Natural killer cell (primary cell): ENCODE results near the gene PDE9A. TPM values are rescaled to one million over a fixed set of nuclear protein-coding genes. Genes with fewer than 3 reads are reported as not detected.

ENCODE experiments used
- ATAC-seq, 3 donors: fragments of 150-1000 bp in 2 of 3; fragments of 200-7000 bp in 1 of 3; cut with Tn5 transposase; 1 replicate in 1 of 3; 2 replicates in 2 of 3; pipeline ENCODE4 v1.10.0; 2021; ENCODE audit warnings: mild to moderate bottlenecking in 2 of 3, moderate library complexity in 2 of 3
- DNase-seq, 2 donors: peaks; one replicate each; pipeline versions ENCODE4 v3.0.0 to v3.0.0-alpha.2; 2013 to 2021; ENCODE audit warnings: mixed read lengths in 1 of 2
- H3K27ac ChIP-seq: one replicate; pipeline ENCODE4 v1.5.1; 2013; ENCODE audit warnings: mild to moderate bottlenecking, low read length
- H3K27me3 ChIP-seq: one replicate; pipeline ENCODE4 v1.6.1; 2013; ENCODE audit warnings: low read length; ENCODE audit not compliant: control insufficient read depth, insufficient read depth
- H3K36me3 ChIP-seq: one replicate; pipeline ENCODE4 v1.6.1; 2013; ENCODE audit warnings: low read length; ENCODE audit not compliant: control insufficient read depth, insufficient read depth
- H3K4me1 ChIP-seq: one replicate; pipeline ENCODE4 v1.6.1; 2013; ENCODE audit warnings: low read length; ENCODE audit not compliant: control insufficient read depth, insufficient read depth
- H3K4me3 ChIP-seq: one replicate; pipeline ENCODE4 v1.5.1; 2013; ENCODE audit warnings: low read length
- H3K9me3 ChIP-seq: one replicate; pipeline ENCODE4 v1.6.1; 2013; ENCODE audit warnings: low read length; ENCODE audit not compliant: control insufficient read depth, insufficient read depth
- H3K27ac Mint-ChIP-seq, 2 donors: one replicate each; pipeline ENCODE4 v1.8.0; 2022; ENCODE audit warnings: mild to moderate bottlenecking in 2 of 2, mixed read lengths in 2 of 2, moderate library complexity in 1 of 2
- H3K27me3 Mint-ChIP-seq, 2 donors: one replicate each; pipeline ENCODE4 v1.8.0; 2022; ENCODE audit warnings: low read depth in 2 of 2, mixed read lengths in 2 of 2
- H3K36me3 Mint-ChIP-seq: one replicate; pipeline ENCODE4 v1.8.0; 2022; ENCODE audit warnings: mixed read lengths
- H3K4me1 Mint-ChIP-seq, 2 donors: one replicate each; pipeline ENCODE4 v1.8.0; 2022; ENCODE audit warnings: mixed read lengths in 2 of 2
- H3K4me3 Mint-ChIP-seq: one replicate; pipeline ENCODE4 v1.8.0; 2022; ENCODE audit warnings: mild to moderate bottlenecking, moderate library complexity, mixed read lengths
- H3K9me3 Mint-ChIP-seq, 2 donors: one replicate each; pipeline ENCODE4 v1.8.0; 2022; ENCODE audit warnings: mixed read lengths in 2 of 2
- CTCF ChIP-seq: fragments of 200-600 bp; IDR thresholded peaks from one replicate; pipeline ENCODE4 v1.8.0; 2022; ENCODE audit warnings: antibody characterized with exemption
- WGBS: methylation state at CpG from one replicate; pipeline ENCODE4 v1.1.7; 2013; ENCODE audit warnings: missing lambda C conversion rate; ENCODE audit not compliant: insufficient coverage; 5-methylcytosine and 5-hydroxymethylcytosine counted together
- intact Hi-C: fragments of 100-400 bp; cut with micrococcal nuclease; formaldehyde crosslinking; loops from one replicate; pipeline ENCODE4 v1.14.2; 2022
- total RNA-seq, 4 donors: library from RNA; stranded (reverse); fragments of 120-200 nt in 1 of 4; gene quantifications; one replicate each; pipeline versions ENCODE4 v1.2.3 to v1.2.4, GENCODE V29; 2013 to 2022

PDE9A gene
- total RNA-seq, 3 donors from 2014 or later (not counting 1 experiment from before 2014, with no cell fraction given): 1.0 to 4.1 (median 1.2) TPM

- Histone ChIP-seq H3K9me3 (no peaks in the 10 kb centered on the region), H3K4me1 (no peaks in the 10 kb centered on the region), H3K27ac (no peak overlapping the region), H3K36me3 (no peaks in the 10 kb centered on the region), H3K4me3 (no peak overlapping the region), H3K27me3 (no peaks in the 10 kb centered on the region)
- no peaks in the 10 kb centered on the region for H3K36me3 Mint-ChIP-seq
- no peak overlapping the region for H3K27ac Mint-ChIP-seq
- peaks cover 0 to 11% of the 10 kb centered on the region in 2 donors for H3K27me3 Mint-ChIP-seq
- ATAC-seq (no peak), DNase-seq (no peak)
- intact Hi-C loops: no loop called here
- no peaks in the 10 kb centered on the region for H3K9me3 Mint-ChIP-seq
- no peak for TF ChIP-seq CTCF
- no peak overlapping the region for H3K4me3 Mint-ChIP-seq
- H3K4me1 Mint-ChIP-seq: no peaks in the 10 kb centered on the region
- 82% methylated on average over 14 of the region's 14 CpGs for WGBS
Observed at GRCh38 chr21:42705746-42706374, 52.4 kb downstream of the PDE9A start.

GRCh38 chr21:42706765-42707164, 53.3 kb downstream of the PDE9A start:
- intact Hi-C loops: no loop called here
- no peak for ATAC-seq
- H3K36me3 ChIP-seq: no peaks in the 10 kb centered on the region
- DNase-seq: no peak
- no peaks in the 10 kb centered on the region for H3K36me3 Mint-ChIP-seq
- H3K4me3 ChIP-seq: no peak overlapping the region
- H3K27ac ChIP-seq: no peak overlapping the region
- peaks cover 0 to 11% of the 10 kb centered on the region in 2 donors for H3K27me3 Mint-ChIP-seq
- no peaks in the 10 kb centered on the region for H3K27me3 ChIP-seq
- H3K4me3 Mint-ChIP-seq: no peak overlapping the region
- no peaks in the 10 kb centered on the region for H3K9me3 Mint-ChIP-seq
- WGBS: 88% methylated on average over 13 of the region's 13 CpGs
- no peak overlapping the region for H3K27ac Mint-ChIP-seq
- no peaks in the 10 kb centered on the region for H3K4me1 Mint-ChIP-seq
- TF ChIP-seq CTCF: no peak
- no peaks in the 10 kb centered on the region for H3K9me3 ChIP-seq
- H3K4me1 ChIP-seq: no peaks in the 10 kb centered on the region

- no peaks in the 10 kb centered on the region for H3K4me1 Mint-ChIP-seq
- H3K4me3 Mint-ChIP-seq: no peak overlapping the region
- no peak for TF ChIP-seq CTCF
- DNase-seq: no peak
- no peak overlapping the region for H3K4me3 ChIP-seq
- H3K36me3 Mint-ChIP-seq: no peaks in the 10 kb centered on the region
- no peaks in the 10 kb centered on the region for H3K9me3 ChIP-seq
- 85% methylated on average over 7 of the region's 7 CpGs for WGBS
- no peak for ATAC-seq
- intact Hi-C loops: no loop called here
- no peaks in the 10 kb centered on the region for H3K27me3 ChIP-seq
- no peaks in the 10 kb centered on the region for H3K36me3 ChIP-seq
- H3K27ac ChIP-seq: no peak overlapping the region
- no peaks in the 10 kb centered on the region for H3K4me1 ChIP-seq
- H3K27me3 Mint-ChIP-seq: peaks cover 0 to 6% of the 10 kb centered on the region in 2 donors
- H3K9me3 Mint-ChIP-seq: no peaks in the 10 kb centered on the region
- H3K27ac Mint-ChIP-seq: no peak overlapping the region
Observed at GRCh38 chr21:42707207-42707830, 53.9 kb downstream of the PDE9A start.
